Lung (tissue), 12 donors: ENCODE measurements around the gene EDEM2. TPM values are rescaled to one million over a fixed set of nuclear protein-coding genes. Genes with fewer than 3 reads are reported as not detected.

Experiments
- ATAC-seq: fragments of 200-7000 bp; cut with Tn5 transposase; one replicate; pipeline ENCODE4 v1.9.1; 2020; ENCODE audit warnings: moderate number of reproducible peaks; ENCODE audit not compliant: insufficient read depth, low FRiP score
- DNase-seq, 3 donors: peaks; one replicate each; pipeline ENCODE4 v3.0.0-alpha.2; 2013 to 2017
- H3K27ac ChIP-seq, 2 donors: one replicate each; pipeline ENCODE4 v1.5.1; 2013; ENCODE audit warnings: mild to moderate bottlenecking in 2 of 2, moderate library complexity in 2 of 2, control low read depth in 1 of 2, inconsistent platforms in 1 of 2, low read depth in 1 of 2, low read length in 1 of 2
- H3K27me3 ChIP-seq, 3 donors: one replicate each; pipeline ENCODE4 v1.5.1; 2013; ENCODE audit warnings: low read length in 2 of 3; ENCODE audit not compliant: control insufficient read depth in 3 of 3, insufficient read depth in 3 of 3
- H3K36me3 ChIP-seq, 4 donors: one replicate each; pipeline ENCODE4 v1.5.1; 2013; ENCODE audit warnings: low read length in 4 of 4, mild to moderate bottlenecking in 1 of 4, moderate library complexity in 1 of 4; ENCODE audit not compliant: control insufficient read depth in 4 of 4, insufficient read depth in 4 of 4
- H3K4me1 ChIP-seq, 5 donors: one replicate each; pipeline ENCODE4 v1.5.1; 2013; ENCODE audit warnings: low read length in 5 of 5, mild to moderate bottlenecking in 2 of 5, moderate library complexity in 1 of 5; ENCODE audit not compliant: control insufficient read depth in 5 of 5, insufficient read depth in 5 of 5
- H3K4me3 ChIP-seq: one replicate; pipeline ENCODE4 v1.5.1; 2013; ENCODE audit warnings: mild to moderate bottlenecking, control low read depth, moderate library complexity
- H3K9ac ChIP-seq, 2 donors: one replicate each; pipeline ENCODE4 v1.5.1; 2013; ENCODE audit warnings: low read length in 2 of 2, control low read depth in 1 of 2; ENCODE audit not compliant: insufficient read depth in 1 of 2
- H3K9me3 ChIP-seq, 4 donors: one replicate each; pipeline ENCODE4 v1.5.1; 2013; ENCODE audit warnings: low read length in 3 of 4, mild to moderate bottlenecking in 1 of 4, moderate library complexity in 1 of 4; ENCODE audit not compliant: control insufficient read depth in 4 of 4, insufficient read depth in 3 of 4
- WGBS, 2 donors: extraction: QIAGEN DNeasy Blood & Tissue Kit; methylation state at CpG; one replicate each; pipeline ENCODE4 v1.1.7; 2013; 5-methylcytosine and 5-hydroxymethylcytosine counted together
- polyA plus RNA-seq, 2 donors: library from polyadenylated mRNA; stranded (reverse); fragments of 200-250 nt; gene quantifications; one replicate each; pipeline ENCODE4 v1.2.1, GENCODE V29; 2013
- total RNA-seq, 2 donors: library from RNA; depleted of rRNA in 1 of 2; stranded (reverse); fragments of >200 nt in 1 of 2; gene quantifications; one replicate each; pipeline ENCODE4 v1.2.1, GENCODE V29; 2014 to 2021
- TF ChIP-seq, protein P1 (sequence below): IDR thresholded peaks from 2 replicates; pipeline ENCODE4 v1.5.1; 2012; ENCODE audit warnings: mild to moderate bottlenecking; ENCODE audit errors: control extremely low read depth, extremely low read depth
- donor health status: control.
- donor health status: control.
- donor health status: Bipolar disorder and iron deficiency.
- donor health status: healthy.
- donor health status: DM: yes; HTN: yes; CAD: no.

The EDEM2 gene
- total and polyA plus RNA-seq, 4 donors, result 19.4 to 51.6 (median 34.2) TPM

DNA sequence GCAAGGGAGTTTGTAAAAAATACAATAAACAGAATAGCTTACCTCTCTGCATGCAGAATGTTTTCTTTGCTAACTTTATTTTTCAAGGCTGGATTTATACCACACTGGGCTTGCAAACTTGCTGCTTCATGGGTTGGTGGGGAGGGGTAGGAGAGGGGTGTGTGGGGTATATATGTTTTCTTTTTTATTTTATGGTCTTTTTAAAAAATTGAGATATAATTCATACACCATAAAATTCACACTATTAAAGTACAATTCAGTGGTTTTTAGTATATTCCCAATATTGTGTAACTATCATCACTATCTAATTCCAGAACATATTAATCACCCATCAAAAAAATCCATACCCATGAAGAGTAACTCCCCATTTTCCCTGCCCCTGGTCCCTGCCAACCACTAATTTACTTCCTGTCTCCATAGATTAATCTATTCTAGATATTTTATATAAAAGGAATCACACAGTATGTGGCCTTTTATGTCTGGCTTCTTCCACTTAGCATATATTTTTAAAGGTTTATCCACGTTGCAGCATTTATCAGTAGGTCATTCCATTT is 40.2 kb downstream of the EDEM2 start:
- Histone ChIP-seq H3K9me3 (no peaks in the 10 kb centered on the region), H3K4me3 (no peak overlapping the region), H3K27ac (no peak overlapping the region), H3K9ac (no peak overlapping the region), H3K36me3 (peaks cover 0 to 1% (median 0%) of the 10 kb centered on the region in 4 donors), H3K27me3 (peaks cover 0 to 2% (median 0%) of the 10 kb centered on the region in 3 donors), H3K4me1 (peaks cover 0 to 3% (median 0%) of the 10 kb centered on the region in 5 donors)
- 90 to 92% methylated on average over 1 of the region's 1 CpG for WGBS, 2 donors
- ATAC-seq, result no peak
- TF ChIP-seq, protein P1, sequence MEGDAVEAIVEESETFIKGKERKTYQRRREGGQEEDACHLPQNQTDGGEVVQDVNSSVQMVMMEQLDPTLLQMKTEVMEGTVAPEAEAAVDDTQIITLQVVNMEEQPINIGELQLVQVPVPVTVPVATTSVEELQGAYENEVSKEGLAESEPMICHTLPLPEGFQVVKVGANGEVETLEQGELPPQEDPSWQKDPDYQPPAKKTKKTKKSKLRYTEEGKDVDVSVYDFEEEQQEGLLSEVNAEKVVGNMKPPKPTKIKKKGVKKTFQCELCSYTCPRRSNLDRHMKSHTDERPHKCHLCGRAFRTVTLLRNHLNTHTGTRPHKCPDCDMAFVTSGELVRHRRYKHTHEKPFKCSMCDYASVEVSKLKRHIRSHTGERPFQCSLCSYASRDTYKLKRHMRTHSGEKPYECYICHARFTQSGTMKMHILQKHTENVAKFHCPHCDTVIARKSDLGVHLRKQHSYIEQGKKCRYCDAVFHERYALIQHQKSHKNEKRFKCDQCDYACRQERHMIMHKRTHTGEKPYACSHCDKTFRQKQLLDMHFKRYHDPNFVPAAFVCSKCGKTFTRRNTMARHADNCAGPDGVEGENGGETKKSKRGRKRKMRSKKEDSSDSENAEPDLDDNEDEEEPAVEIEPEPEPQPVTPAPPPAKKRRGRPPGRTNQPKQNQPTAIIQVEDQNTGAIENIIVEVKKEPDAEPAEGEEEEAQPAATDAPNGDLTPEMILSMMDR, result no peak
- DNase-seq, result no peak

DNA sequence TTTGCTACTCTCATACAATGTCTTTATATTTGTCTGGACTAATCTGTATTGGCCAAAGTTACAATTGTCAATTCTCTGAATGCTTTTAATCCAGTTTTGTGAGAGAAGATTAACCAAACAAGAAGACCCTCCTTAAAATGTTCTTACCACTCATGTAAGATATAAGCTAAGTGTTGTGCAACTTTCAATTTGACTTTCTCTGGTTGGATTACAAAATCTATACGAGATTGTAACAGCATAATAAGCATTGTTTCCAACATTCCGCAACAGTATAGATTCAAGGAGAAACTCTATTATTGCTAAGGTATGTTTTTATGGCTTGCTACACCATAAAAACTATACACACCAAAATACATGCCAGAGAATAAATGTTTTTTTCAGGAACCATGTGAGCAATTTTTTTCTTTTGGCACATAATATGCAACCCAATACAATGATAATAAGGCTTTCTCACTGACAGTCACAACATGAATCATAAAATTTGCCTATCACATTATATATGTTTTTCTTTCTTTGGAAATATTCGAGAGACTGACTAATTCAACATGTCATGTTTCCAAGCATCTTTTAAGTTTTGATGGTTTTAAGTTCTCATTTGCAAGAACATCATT is 42.3 kb downstream of the EDEM2 start:
- no peaks in the 10 kb centered on the region for H3K4me1 ChIP-seq
- WGBS, 2 donors, result 58 to 65% methylated on average over 3 of the region's 3 CpGs
- ATAC-seq, result no peak
- peaks cover 0 to 2% (median 0%) of the 10 kb centered on the region in 3 donors for H3K27me3 ChIP-seq
- H3K36me3 ChIP-seq, result no peaks in the 10 kb centered on the region
- H3K9ac ChIP-seq, result no peak overlapping the region
- TF ChIP-seq, protein P1, result no peak
- no peak overlapping the region for H3K27ac ChIP-seq
- DNase-seq, result no peak
- H3K9me3 ChIP-seq, result no peaks in the 10 kb centered on the region
- H3K4me3 ChIP-seq, result no peak overlapping the region

DNA sequence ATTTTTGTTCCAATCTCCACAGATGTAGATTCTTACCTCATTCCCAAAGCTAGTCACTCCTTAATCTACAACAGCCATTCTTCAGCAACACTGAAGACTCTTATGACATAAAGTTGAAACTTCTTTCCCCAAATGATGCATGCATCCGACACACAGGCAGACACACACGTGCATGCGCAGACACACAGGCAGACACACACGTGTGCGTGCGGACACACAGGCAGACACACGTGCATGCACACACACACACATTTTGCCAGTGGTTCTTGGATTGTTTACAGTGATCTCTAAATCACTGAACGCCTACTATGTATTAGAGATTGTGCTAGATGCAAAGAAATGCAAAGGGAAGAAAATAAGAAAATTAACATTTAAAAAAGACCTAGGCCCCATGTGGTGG is 45.5 kb downstream of the EDEM2 start:
- TF ChIP-seq, protein P1, result no peak
- no peak overlapping the region for H3K4me3 ChIP-seq
- H3K9me3 ChIP-seq, result no peaks in the 10 kb centered on the region
- ATAC-seq (no peak), DNase-seq (no peak)
- H3K9ac ChIP-seq, result no peak overlapping the region
- peaks cover 0 to 2% (median 0%) of the 10 kb centered on the region in 3 donors for H3K27me3 ChIP-seq
- H3K4me1 ChIP-seq, result no peaks in the 10 kb centered on the region
- H3K36me3 ChIP-seq, result no peaks in the 10 kb centered on the region
- WGBS, 2 donors, result 91 to 94% methylated on average over 8 of the region's 8 CpGs
- no peak overlapping the region for H3K27ac ChIP-seq
